ENCODE data around the gene CARF. TPM values are rescaled to one million over a fixed set of nuclear protein-coding genes. Genes with fewer than 3 reads are reported as not detected.
"Not testable (repeated sequence)": the region's sequence is repeated elsewhere in the genome, so short reads cannot be mapped to it uniquely, and the experiment has no call there.

CARF gene
- total RNA-seq, 2 experiments from 2014 or later: 3.5 to 4.2 TPM

GRCh38 chr2:202965810-202966460 is 53.9 kb downstream of the CARF start:
- no peaks in the 10 kb centered on the region for H3K36me3 Mint-ChIP-seq
- H3K27ac Mint-ChIP-seq: no peak overlapping the region
- H3K4me1 Mint-ChIP-seq: peaks cover 3% of the 10 kb centered on the region
- no peaks in the 10 kb centered on the region for H3K27me3 Mint-ChIP-seq
- peak; percentile 6 for DNase-seq
- no peaks in the 10 kb centered on the region for H3K9me3 Mint-ChIP-seq
- H3K4me3 Mint-ChIP-seq: no peak overlapping the region

GRCh38 chr2:202969404-202969803 is 57.3 kb downstream of the CARF start:
- not testable (repeated sequence) for H3K9me3 Mint-ChIP-seq, H3K27me3 Mint-ChIP-seq, H3K27ac Mint-ChIP-seq, H3K4me3 Mint-ChIP-seq, H3K36me3 Mint-ChIP-seq, DNase-seq, H3K4me1 Mint-ChIP-seq

- H3K9me3 Mint-ChIP-seq: no peaks in the 10 kb centered on the region
- no peaks in the 10 kb centered on the region for H3K27me3 Mint-ChIP-seq
- H3K36me3 Mint-ChIP-seq: peaks cover 7% of the 10 kb centered on the region
- H3K4me1 Mint-ChIP-seq: no peaks in the 10 kb centered on the region
- no peak overlapping the region for H3K4me3 Mint-ChIP-seq
- no peak overlapping the region for H3K27ac Mint-ChIP-seq
- DNase-seq: no peak
These were observed 64.7 kb downstream of the CARF start for GRCh38 chr2:202976809-202977208.

GRCh38 chr2:202982779-202983491 is 70.9 kb downstream of the CARF start:
- DNase-seq: no peak
- H3K9me3 Mint-ChIP-seq: no peaks in the 10 kb centered on the region

GRCh38 chr2:202989749-202990148 is 77.7 kb downstream of the CARF start:
- H3K36me3 Mint-ChIP-seq: no peaks in the 10 kb centered on the region
- H3K27me3 Mint-ChIP-seq: no peaks in the 10 kb centered on the region
- no peaks in the 10 kb centered on the region for H3K4me1 Mint-ChIP-seq
- no peak overlapping the region for H3K27ac Mint-ChIP-seq
- DNase-seq: no peak
- no peak overlapping the region for H3K4me3 Mint-ChIP-seq
- H3K9me3 Mint-ChIP-seq: no peaks in the 10 kb centered on the region

More at GRCh38 chr2:202982779-202983491, 70.9 kb downstream of the CARF start:
- Mint-ChIP-seq H3K36me3 (peaks cover 12% of the 10 kb centered on the region), H3K4me3 (no peak overlapping the region), H3K27me3 (no peaks in the 10 kb centered on the region), H3K27ac (no peak overlapping the region), H3K4me1 (peaks cover 3% of the 10 kb centered on the region)

GRCh38 chr2:202990501-202990900 is 78.4 kb downstream of the CARF start:
- Mint-ChIP-seq H3K9me3 (no peaks in the 10 kb centered on the region), H3K4me3 (no peak overlapping the region), H3K36me3 (no peaks in the 10 kb centered on the region), H3K4me1 (no peaks in the 10 kb centered on the region), H3K27me3 (peaks cover 3% of the 10 kb centered on the region), H3K27ac (no peak overlapping the region)
- no peak for DNase-seq

GRCh38 chr2:202997113-202997512 is 85.0 kb downstream of the CARF start:
- not testable (repeated sequence) for DNase-seq, H3K4me1 Mint-ChIP-seq, H3K36me3 Mint-ChIP-seq, H3K27me3 Mint-ChIP-seq, H3K27ac Mint-ChIP-seq, H3K9me3 Mint-ChIP-seq, H3K4me3 Mint-ChIP-seq

GRCh38 chr2:203002054-203002821 is 90.2 kb downstream of the CARF start:
- DNase-seq: no peak
- Mint-ChIP-seq H3K36me3 (no peaks in the 10 kb centered on the region), H3K27me3 (no peaks in the 10 kb centered on the region), H3K4me3 (no peak overlapping the region), H3K4me1 (no peaks in the 10 kb centered on the region), H3K9me3 (no peaks in the 10 kb centered on the region), H3K27ac (no peak overlapping the region)

GRCh38 chr2:203003716-203004115 is 91.6 kb downstream of the CARF start:
- Mint-ChIP-seq H3K36me3 (no peaks in the 10 kb centered on the region), H3K27ac (no peak overlapping the region), H3K9me3 (no peaks in the 10 kb centered on the region), H3K27me3 (no peaks in the 10 kb centered on the region), H3K4me3 (no peak overlapping the region), H3K4me1 (no peaks in the 10 kb centered on the region)
- no peak for DNase-seq

GRCh38 chr2:203014456-203015199 is 102.6 kb downstream of the CARF start, which contains the start of gene NBEAL1:
NBEAL1 (plus strand) TSS chr2:203014875; CDS start chr2:203016385, 1,510 bp downstream.
- H3K27me3 Mint-ChIP-seq: no peaks in the 10 kb centered on the region
- peak; percentile 99 for DNase-seq
- peak within 1 kb of the TSS; percentile 92 for H3K27ac Mint-ChIP-seq
- H3K4me1 Mint-ChIP-seq: peaks cover 30% of the 10 kb centered on the region
- H3K4me3 Mint-ChIP-seq: peak within 1 kb of the TSS; percentile 96
- H3K9me3 Mint-ChIP-seq: no peaks in the 10 kb centered on the region
- H3K36me3 Mint-ChIP-seq: no peaks in the 10 kb centered on the region

- H3K4me1 Mint-ChIP-seq: peaks cover 30% of the 10 kb centered on the region
- no peak overlapping the region for H3K27ac Mint-ChIP-seq
- no peak for DNase-seq
- H3K27me3 Mint-ChIP-seq: no peaks in the 10 kb centered on the region
- H3K36me3 Mint-ChIP-seq: no peaks in the 10 kb centered on the region
- H3K9me3 Mint-ChIP-seq: no peaks in the 10 kb centered on the region
- peak overlapping the region; percentile 38 for H3K4me3 Mint-ChIP-seq
These were observed 104.6 kb downstream of the CARF start for GRCh38 chr2:203016716-203017115.

- Mint-ChIP-seq H3K4me3 (peak overlapping the region; percentile 66), H3K27me3 (no peaks in the 10 kb centered on the region), H3K36me3 (no peaks in the 10 kb centered on the region), H3K27ac (no peak overlapping the region), H3K9me3 (no peaks in the 10 kb centered on the region), H3K4me1 (peaks cover 34% of the 10 kb centered on the region)
- DNase-seq: no peak
These were observed 106.1 kb downstream of the CARF start for GRCh38 chr2:203018181-203018580.

GRCh38 chr2:203019142-203019541 is 107.1 kb downstream of the CARF start:
- Mint-ChIP-seq H3K36me3 (peaks cover 5% of the 10 kb centered on the region), H3K27ac (no peak overlapping the region), H3K4me1 (peaks cover 31% of the 10 kb centered on the region), H3K9me3 (no peaks in the 10 kb centered on the region), H3K27me3 (no peaks in the 10 kb centered on the region), H3K4me3 (peak overlapping the region; percentile 4)
- DNase-seq: no peak

GRCh38 chr2:203021991-203022390 is 109.9 kb downstream of the CARF start:
- Mint-ChIP-seq H3K4me1 (peaks cover 26% of the 10 kb centered on the region), H3K9me3 (no peaks in the 10 kb centered on the region), H3K36me3 (peaks cover 5% of the 10 kb centered on the region), H3K4me3 (no peak overlapping the region), H3K27ac (no peak overlapping the region), H3K27me3 (no peaks in the 10 kb centered on the region)
- DNase-seq: no peak

GRCh38 chr2:203022751-203023150 is 110.7 kb downstream of the CARF start:
- no peaks in the 10 kb centered on the region for H3K9me3 Mint-ChIP-seq
- no peaks in the 10 kb centered on the region for H3K27me3 Mint-ChIP-seq
- no peak overlapping the region for H3K4me3 Mint-ChIP-seq
- no peak for DNase-seq
- peaks cover 24% of the 10 kb centered on the region for H3K4me1 Mint-ChIP-seq
- H3K27ac Mint-ChIP-seq: no peak overlapping the region
- peaks cover 5% of the 10 kb centered on the region for H3K36me3 Mint-ChIP-seq
